ENCODE results near the gene CHRNB4.

The CHRNB4 gene

GRCh38 chr15:78680431-78681075 lies 39.5 kb upstream of the CHRNB4 start:
- TF ChIP-seq CREB5 (CRISPR knock-in tag; IDR thresholded peaks at IDR 0.05; ENCODE audit: low read depth) (no peak), PATZ1 (CRISPR knock-in tag; IDR thresholded peaks at IDR 0.05; ENCODE audit: borderline replicate concordance) (no peak), CSDC2 (CRISPR knock-in tag; IDR thresholded peaks at IDR 0.05) (no peak), POU6F1 (CRISPR knock-in tag; IDR thresholded peaks at IDR 0.05; ENCODE audit: borderline replicate concordance, low read depth) (no peak), OSR1 (CRISPR knock-in tag; IDR thresholded peaks at IDR 0.05) (no peak), ZFP30 (CRISPR knock-in tag; IDR thresholded peaks at IDR 0.05) (no peak), ZFP3 (CRISPR knock-in tag; IDR thresholded peaks at IDR 0.05) (no peak), ZC3H10 (CRISPR knock-in tag; IDR thresholded peaks at IDR 0.05) (no peak), RARB (CRISPR knock-in tag; IDR thresholded peaks at IDR 0.05) (no peak), ISL1 (CRISPR knock-in tag; IDR thresholded peaks at IDR 0.05) (no peak), TSHZ2 (CRISPR knock-in tag; IDR thresholded peaks at IDR 0.05) (no peak), PPARA (CRISPR knock-in tag; IDR thresholded peaks at IDR 0.05; ENCODE audit: borderline replicate concordance) (no peak), TOX (CRISPR knock-in tag; IDR thresholded peaks at IDR 0.05; ENCODE audit: borderline replicate concordance) (no peak), SNAI2 (CRISPR knock-in tag; IDR thresholded peaks at IDR 0.05) (no peak), ARNTL (CRISPR knock-in tag; IDR thresholded peaks at IDR 0.05; ENCODE audit: borderline replicate concordance, low read depth) (no peak), CSRNP3 (CRISPR knock-in tag; IDR thresholded peaks at IDR 0.05) (no peak), TCF4 (CRISPR knock-in tag; IDR thresholded peaks at IDR 0.05; ENCODE audit: borderline replicate concordance) (no peak)
- ATAC-seq = no peak

- no peak for ATAC-seq
- no peak for TF ChIP-seq ZFP30 (CRISPR knock-in tag; IDR thresholded peaks at IDR 0.05)
- TF ChIP-seq ARNTL (CRISPR knock-in tag; IDR thresholded peaks at IDR 0.05; ENCODE audit: borderline replicate concordance, low read depth) = no peak
- TF ChIP-seq BACH2 (CRISPR knock-in tag; IDR thresholded peaks at IDR 0.05; ENCODE audit: borderline replicate concordance) = no peak
- TF ChIP-seq CSDC2 (CRISPR knock-in tag; IDR thresholded peaks at IDR 0.05) = no peak
- no peak for TF ChIP-seq GLIS3 (CRISPR knock-in tag; IDR thresholded peaks at IDR 0.05)
- TF ChIP-seq ZNF70 (CRISPR knock-in tag; IDR thresholded peaks at IDR 0.05) = no peak
- TF ChIP-seq RARB (CRISPR knock-in tag; IDR thresholded peaks at IDR 0.05) = no peak
- TF ChIP-seq ZNF8 (CRISPR knock-in tag; IDR thresholded peaks at IDR 0.05) = no peak
- TF ChIP-seq PPARA (CRISPR knock-in tag; IDR thresholded peaks at IDR 0.05; ENCODE audit: borderline replicate concordance) = no peak
- no peak for TF ChIP-seq ZNF565 (CRISPR knock-in tag; conservative IDR thresholded peaks at IDR 0.05; ENCODE audit: low read depth)
- TF ChIP-seq ESRRG (CRISPR knock-in tag; IDR thresholded peaks at IDR 0.05) = no peak
- TF ChIP-seq POU6F1 (CRISPR knock-in tag; IDR thresholded peaks at IDR 0.05; ENCODE audit: borderline replicate concordance, low read depth) = no peak
- no peak for TF ChIP-seq CSRNP3 (CRISPR knock-in tag; IDR thresholded peaks at IDR 0.05)
Observed at GRCh38 chr15:78679089-78679511, 38.1 kb upstream of the CHRNB4 start.
